HepG2 (cell line): ENCODE data around the gene CSNK2B. TPM values are rescaled to one million over a fixed set of nuclear protein-coding genes. Genes with fewer than 3 reads are reported as not detected.
A peak's percentile ranks its signal among the peaks of the same experiment; 100 is the strongest.

ENCODE experiments used
- ASH2L ChIP-seq: fragments of 300-600, 200-600 bp; sonication (generic); IDR thresholded peaks from 2 replicates; pipeline ENCODE4 v1.7.0; 2017; ENCODE audit warnings: low read depth, mild to moderate bottlenecking, moderate library complexity, mixed read lengths, low read length; ENCODE audit not compliant: insufficient read length
- GATA4 ChIP-seq: sonication (generic); IDR thresholded peaks from 2 replicates; pipeline ENCODE4 v1.6.1; 2016; ENCODE audit warnings: antibody characterized with exemption, low read depth, borderline replicate concordance
- GPN1 ChIP-seq: sonication (generic); formaldehyde crosslinking; IDR thresholded peaks from 2 replicates; pipeline ENCODE4 v1.5.1; 2020; ENCODE audit warnings: missing genetic modification reagents, borderline replicate concordance
- POLR2AphosphoS5 ChIP-seq: IDR thresholded peaks from 2 replicates; pipeline ENCODE4 v1.6.1; 2012; ENCODE audit warnings: low read depth, low read length
- RAD21 ChIP-seq: fragments of 450-650 bp; formaldehyde crosslinking; IDR thresholded peaks from 2 replicates; pipeline ENCODE4 v1.5.0; 2020; ENCODE audit warnings: mild to moderate bottlenecking
- RELA ChIP-seq: sonication (generic); formaldehyde crosslinking; IDR thresholded peaks from 2 replicates; pipeline ENCODE4 v1.4.0; 2020; ENCODE audit warnings: missing genetic modification reagents
- RFX1 ChIP-seq: fragments of 450-650 bp; IDR thresholded peaks from 2 replicates; pipeline ENCODE4 v1.6.1; 2017
- TCF12 ChIP-seq, 2 experiments: fragments of 450-650 bp in 1 of 2; sonication (generic) in 1 of 2; formaldehyde crosslinking in 1 of 2; IDR thresholded peaks; 2 replicates each; pipeline versions ENCODE4 v1.6.1 to v1.8.0; 2017 to 2022; ENCODE audit warnings: antibody characterized with exemption in 1 of 2, mild to moderate bottlenecking in 1 of 2, missing genetic modification reagents in 1 of 2, moderate library complexity in 1 of 2
- TGIF2 ChIP-seq: IDR thresholded peaks from 2 replicates; pipeline ENCODE4 v1.6.1; 2016; ENCODE audit warnings: control low read depth, missing compliant biosample characterization
- ZNF350 ChIP-seq: sonication (generic); formaldehyde crosslinking; IDR thresholded peaks from 2 replicates; pipeline ENCODE4 v1.4.0; 2020; ENCODE audit warnings: mild to moderate bottlenecking, low read depth, missing genetic modification reagents, borderline replicate concordance
- ZNF607 ChIP-seq: sonication (generic); formaldehyde crosslinking; IDR thresholded peaks from 2 replicates; pipeline ENCODE4 v1.5.1; 2020; ENCODE audit warnings: missing genetic modification reagents, mild to moderate bottlenecking, borderline replicate concordance
- ZNF841 ChIP-seq: sonication (generic); formaldehyde crosslinking; IDR thresholded peaks from 2 replicates; pipeline ENCODE4 v1.8.1; 2023; ENCODE audit warnings: missing genetic modification reagents, borderline replicate concordance
- polyA plus RNA-seq, 8 experiments: library from polyadenylated mRNA; depleted of rRNA in 3 of 8; stranded (reverse) in 7 of 8; unstranded in 1 of 8; fragments of >200 nt; fragmentation: Illumina TruSeq in 4 of 8; extraction: Trizol in 4 of 8; gene quantifications; 2 replicates each; pipeline versions ENCODE4 v1.2.1 to v1.2.3, GENCODE V29; 2011 to 2016; ENCODE audit warnings: low read depth in 4 of 8, missing spikeins in 1 of 8, mixed read lengths in 1 of 8; ENCODE audit not compliant: insufficient read depth in 1 of 8
- total RNA-seq, 5 experiments: library from RNA; depleted of rRNA; stranded (reverse); fragments of >200 nt; fragmentation: Illumina TruSeq; extraction: Trizol; gene quantifications; 2 replicates each; pipeline ENCODE4 v1.2.3, GENCODE V29; 2016; ENCODE audit warnings: low read depth in 1 of 5
- TF ChIP-seq, protein P1 (sequence below): sonication (generic); formaldehyde crosslinking; IDR thresholded peaks from 2 replicates; pipeline ENCODE4 v1.8.1; 2023; ENCODE audit warnings: mild to moderate bottlenecking, missing genetic modification reagents, borderline replicate concordance
- TF ChIP-seq, protein P2 (sequence below): IDR thresholded peaks from 2 replicates; pipeline ENCODE4 v1.6.1; 2016; ENCODE audit warnings: mild to moderate bottlenecking
- TF ChIP-seq, protein P3 (sequence below): sonication (generic); formaldehyde crosslinking; IDR thresholded peaks from 2 replicates; pipeline ENCODE4 v1.5.0; 2020; ENCODE audit warnings: mild to moderate bottlenecking, missing genetic modification reagents, moderate library complexity
- TF ChIP-seq, protein P4 (sequence below): sonication (generic); formaldehyde crosslinking; IDR thresholded peaks from 2 replicates; pipeline ENCODE4 v1.4.0; 2020; ENCODE audit warnings: missing genetic modification reagents
- TF ChIP-seq, protein P5 (sequence below): IDR thresholded peaks from 2 replicates; pipeline ENCODE4 v1.6.1; 2016

CSNK2B gene
- total and polyA plus RNA-seq, 2 of the 13 experiments (the other 11 are each of a cell fraction or from before 2014, with no cell fraction given): 111 to 296 TPM

DNA sequence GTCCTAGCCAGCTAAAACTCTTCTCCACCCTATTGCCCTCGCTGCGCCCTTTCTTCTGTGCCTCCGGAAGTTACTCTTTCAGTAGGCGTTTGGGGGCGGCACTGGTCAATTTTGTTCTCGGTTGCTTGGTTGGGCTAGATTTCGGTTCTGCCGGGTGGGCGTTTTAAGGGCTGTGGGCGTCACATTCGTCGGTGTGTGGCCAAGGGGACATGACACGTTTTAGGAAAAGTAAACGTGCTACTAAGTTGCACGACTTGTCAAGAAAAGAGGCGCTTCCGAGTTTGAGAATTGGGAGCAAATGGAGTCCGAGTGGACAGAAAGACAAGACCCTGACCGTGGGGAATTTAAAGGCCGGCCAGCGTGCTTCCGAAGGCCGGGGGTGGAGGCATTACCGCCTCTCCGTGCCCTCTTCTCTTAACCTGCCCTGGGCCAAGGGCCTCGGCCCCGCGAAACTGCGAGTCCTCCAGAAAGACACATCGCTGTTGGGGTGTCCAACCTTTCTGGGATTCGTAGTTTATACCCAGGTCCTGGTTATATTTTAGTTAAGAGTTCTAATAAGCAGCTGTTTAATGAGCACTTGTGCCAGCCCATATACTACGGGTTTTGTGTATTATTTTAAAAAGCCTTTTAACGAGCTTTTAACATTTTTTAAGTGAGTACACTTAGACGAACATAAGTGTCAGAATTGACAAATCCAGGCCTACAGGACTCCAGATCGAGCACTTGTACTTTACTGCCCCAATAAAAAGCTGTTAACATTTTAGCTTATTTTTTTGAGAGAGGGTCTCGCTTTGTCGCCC is 12.8 kb upstream of the CSNK2B start (continued):
- TF ChIP-seq ZNF607: no peak
- TF ChIP-seq, protein P1, sequence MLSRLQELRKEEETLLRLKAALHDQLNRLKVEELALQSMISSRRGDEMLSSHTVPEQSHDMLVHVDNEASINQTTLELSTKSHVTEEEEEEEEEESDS: 0 out of 2 replicates have a peak, but pooled peaks have one; percentile 27
- TF ChIP-seq, protein P2, sequence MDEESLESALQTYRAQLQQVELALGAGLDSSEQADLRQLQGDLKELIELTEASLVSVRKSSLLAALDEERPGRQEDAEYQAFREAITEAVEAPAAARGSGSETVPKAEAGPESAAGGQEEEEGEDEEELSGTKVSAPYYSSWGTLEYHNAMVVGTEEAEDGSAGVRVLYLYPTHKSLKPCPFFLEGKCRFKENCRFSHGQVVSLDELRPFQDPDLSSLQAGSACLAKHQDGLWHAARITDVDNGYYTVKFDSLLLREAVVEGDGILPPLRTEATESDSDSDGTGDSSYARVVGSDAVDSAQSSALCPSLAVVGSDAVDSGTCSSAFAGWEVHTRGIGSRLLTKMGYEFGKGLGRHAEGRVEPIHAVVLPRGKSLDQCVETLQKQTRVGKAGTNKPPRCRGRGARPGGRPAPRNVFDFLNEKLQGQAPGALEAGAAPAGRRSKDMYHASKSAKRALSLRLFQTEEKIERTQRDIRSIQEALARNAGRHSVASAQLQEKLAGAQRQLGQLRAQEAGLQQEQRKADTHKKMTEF (CRISPR knock-in tag): no peak; the same call in 1 of the 2 replicates
- no peak for TF ChIP-seq GPN1 (CRISPR knock-in tag)
- TF ChIP-seq POLR2AphosphoS5: peak; percentile 95
- TF ChIP-seq, protein P3, sequence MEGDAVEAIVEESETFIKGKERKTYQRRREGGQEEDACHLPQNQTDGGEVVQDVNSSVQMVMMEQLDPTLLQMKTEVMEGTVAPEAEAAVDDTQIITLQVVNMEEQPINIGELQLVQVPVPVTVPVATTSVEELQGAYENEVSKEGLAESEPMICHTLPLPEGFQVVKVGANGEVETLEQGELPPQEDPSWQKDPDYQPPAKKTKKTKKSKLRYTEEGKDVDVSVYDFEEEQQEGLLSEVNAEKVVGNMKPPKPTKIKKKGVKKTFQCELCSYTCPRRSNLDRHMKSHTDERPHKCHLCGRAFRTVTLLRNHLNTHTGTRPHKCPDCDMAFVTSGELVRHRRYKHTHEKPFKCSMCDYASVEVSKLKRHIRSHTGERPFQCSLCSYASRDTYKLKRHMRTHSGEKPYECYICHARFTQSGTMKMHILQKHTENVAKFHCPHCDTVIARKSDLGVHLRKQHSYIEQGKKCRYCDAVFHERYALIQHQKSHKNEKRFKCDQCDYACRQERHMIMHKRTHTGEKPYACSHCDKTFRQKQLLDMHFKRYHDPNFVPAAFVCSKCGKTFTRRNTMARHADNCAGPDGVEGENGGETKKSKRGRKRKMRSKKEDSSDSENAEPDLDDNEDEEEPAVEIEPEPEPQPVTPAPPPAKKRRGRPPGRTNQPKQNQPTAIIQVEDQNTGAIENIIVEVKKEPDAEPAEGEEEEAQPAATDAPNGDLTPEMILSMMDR (CRISPR knock-in tag): peak; percentile 63
- no peak; the same call in 1 of the 2 replicates for TF ChIP-seq ZNF350 (CRISPR knock-in tag)
- TF ChIP-seq, protein P4, sequence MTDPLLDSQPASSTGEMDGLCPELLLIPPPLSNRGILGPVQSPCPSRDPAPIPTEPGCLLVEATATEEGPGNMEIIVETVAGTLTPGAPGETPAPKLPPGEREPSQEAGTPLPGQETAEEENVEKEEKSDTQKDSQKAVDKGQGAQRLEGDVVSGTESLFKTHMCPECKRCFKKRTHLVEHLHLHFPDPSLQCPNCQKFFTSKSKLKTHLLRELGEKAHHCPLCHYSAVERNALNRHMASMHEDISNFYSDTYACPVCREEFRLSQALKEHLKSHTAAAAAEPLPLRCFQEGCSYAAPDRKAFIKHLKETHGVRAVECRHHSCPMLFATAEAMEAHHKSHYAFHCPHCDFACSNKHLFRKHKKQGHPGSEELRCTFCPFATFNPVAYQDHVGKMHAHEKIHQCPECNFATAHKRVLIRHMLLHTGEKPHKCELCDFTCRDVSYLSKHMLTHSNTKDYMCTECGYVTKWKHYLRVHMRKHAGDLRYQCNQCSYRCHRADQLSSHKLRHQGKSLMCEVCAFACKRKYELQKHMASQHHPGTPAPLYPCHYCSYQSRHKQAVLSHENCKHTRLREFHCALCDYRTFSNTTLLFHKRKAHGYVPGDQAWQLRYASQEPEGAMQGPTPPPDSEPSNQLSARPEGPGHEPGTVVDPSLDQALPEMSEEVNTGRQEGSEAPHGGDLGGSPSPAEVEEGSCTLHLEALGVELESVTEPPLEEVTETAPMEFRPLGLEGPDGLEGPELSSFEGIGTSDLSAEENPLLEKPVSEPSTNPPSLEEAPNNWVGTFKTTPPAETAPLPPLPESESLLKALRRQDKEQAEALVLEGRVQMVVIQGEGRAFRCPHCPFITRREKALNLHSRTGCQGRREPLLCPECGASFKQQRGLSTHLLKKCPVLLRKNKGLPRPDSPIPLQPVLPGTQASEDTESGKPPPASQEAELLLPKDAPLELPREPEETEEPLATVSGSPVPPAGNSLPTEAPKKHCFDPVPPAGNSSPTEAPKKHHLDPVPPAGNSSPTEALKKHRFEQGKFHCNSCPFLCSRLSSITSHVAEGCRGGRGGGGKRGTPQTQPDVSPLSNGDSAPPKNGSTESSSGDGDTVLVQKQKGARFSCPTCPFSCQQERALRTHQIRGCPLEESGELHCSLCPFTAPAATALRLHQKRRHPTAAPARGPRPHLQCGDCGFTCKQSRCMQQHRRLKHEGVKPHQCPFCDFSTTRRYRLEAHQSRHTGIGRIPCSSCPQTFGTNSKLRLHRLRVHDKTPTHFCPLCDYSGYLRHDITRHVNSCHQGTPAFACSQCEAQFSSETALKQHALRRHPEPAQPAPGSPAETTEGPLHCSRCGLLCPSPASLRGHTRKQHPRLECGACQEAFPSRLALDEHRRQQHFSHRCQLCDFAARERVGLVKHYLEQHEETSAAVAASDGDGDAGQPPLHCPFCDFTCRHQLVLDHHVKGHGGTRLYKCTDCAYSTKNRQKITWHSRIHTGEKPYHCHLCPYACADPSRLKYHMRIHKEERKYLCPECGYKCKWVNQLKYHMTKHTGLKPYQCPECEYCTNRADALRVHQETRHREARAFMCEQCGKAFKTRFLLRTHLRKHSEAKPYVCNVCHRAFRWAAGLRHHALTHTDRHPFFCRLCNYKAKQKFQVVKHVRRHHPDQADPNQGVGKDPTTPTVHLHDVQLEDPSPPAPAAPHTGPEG: no peak
- no peak for TF ChIP-seq RFX1
- TF ChIP-seq GATA4: peak; percentile 67
- TF ChIP-seq ZNF841 (CRISPR knock-in tag): no peak
- peak; percentile 44 for TF ChIP-seq ASH2L
- 0 out of 2 replicates have a peak, but pooled peaks have one; percentile 7 for TF ChIP-seq RAD21 (CRISPR knock-in tag)
- TF ChIP-seq TCF12 (IDR thresholded peaks at IDR 0.05): no peak
- peak; percentile 16; the same call in 1 of the 2 replicates for TF ChIP-seq TCF12 (CRISPR knock-in tag; IDR thresholded peaks at IDR 0.05)
- TF ChIP-seq TGIF2 (CRISPR knock-in tag): 0 out of 2 replicates have a peak, but pooled peaks have one; percentile 7
- TF ChIP-seq, protein P5, sequence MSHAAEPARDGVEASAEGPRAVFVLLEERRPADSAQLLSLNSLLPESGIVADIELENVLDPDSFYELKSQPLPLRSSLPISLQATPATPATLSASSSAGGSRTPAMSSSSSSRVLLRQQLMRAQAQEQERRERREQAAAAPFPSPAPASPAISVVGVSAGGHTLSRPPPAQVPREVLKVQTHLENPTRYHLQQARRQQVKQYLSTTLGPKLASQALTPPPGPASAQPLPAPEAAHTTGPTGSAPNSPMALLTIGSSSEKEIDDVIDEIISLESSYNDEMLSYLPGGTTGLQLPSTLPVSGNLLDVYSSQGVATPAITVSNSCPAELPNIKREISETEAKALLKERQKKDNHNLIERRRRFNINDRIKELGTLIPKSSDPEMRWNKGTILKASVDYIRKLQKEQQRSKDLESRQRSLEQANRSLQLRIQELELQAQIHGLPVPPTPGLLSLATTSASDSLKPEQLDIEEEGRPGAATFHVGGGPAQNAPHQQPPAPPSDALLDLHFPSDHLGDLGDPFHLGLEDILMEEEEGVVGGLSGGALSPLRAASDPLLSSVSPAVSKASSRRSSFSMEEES (CRISPR knock-in tag): peak; percentile 14; the same call in 1 of the 2 replicates
- TF ChIP-seq RELA: no peak; the same call in 1 of the 2 replicates
